K562 (cell line): Measurements from ENCODE around the gene TKTL1. TPM values are rescaled to one million over a fixed set of nuclear protein-coding genes. Genes with fewer than 3 reads are reported as not detected.

Experiments used
- CBX2 ChIP-seq: fragments of 200-600 bp; sonication (generic); IDR thresholded peaks from one replicate; pipeline ENCODE4 v1.6.1; 2012; ENCODE audit warnings: mild to moderate bottlenecking, low read length, inconsistent platforms; ENCODE audit not compliant: insufficient read depth, poor library complexity, severe bottlenecking
- CHD1 ChIP-seq: fragments of 200-600 bp; sonication (generic); IDR thresholded peaks from one replicate; pipeline ENCODE4 v1.6.1; 2012; ENCODE audit warnings: mild to moderate bottlenecking, moderate library complexity, low read length, inconsistent platforms
- CTCF ChIP-seq, 3 experiments: IDR thresholded peaks in 2 of 3; conservative IDR thresholded peaks in 1 of 3; 2 replicates each; pipeline ENCODE4 v1.5.1; 2011 to 2012; ENCODE audit warnings: low read length in 3 of 3, mild to moderate bottlenecking in 3 of 3, control low read depth in 2 of 3, improper control_type of control experiment in 1 of 3, inconsistent platforms in 1 of 3, low read depth in 1 of 3, mixed read lengths in 1 of 3, moderate library complexity in 1 of 3; ENCODE audit not compliant: insufficient read depth in 2 of 3
- FOXK2 ChIP-seq, 2 experiments: fragments of 450-650 bp; IDR thresholded peaks in 1 of 2; conservative IDR thresholded peaks in 1 of 2; 2 replicates each; pipeline ENCODE4 v1.6.1; 2016; ENCODE audit warnings: low read depth in 2 of 2, mild to moderate bottlenecking in 1 of 2
- HNRNPLL ChIP-seq: fragments of 200-400 bp; formaldehyde crosslinking; IDR thresholded peaks from 2 replicates; pipeline ENCODE4 v1.6.1; 2017; ENCODE audit warnings: low read length, low read depth, mild to moderate bottlenecking; ENCODE audit not compliant: poor library complexity, severe bottlenecking
- IFI16 ChIP-seq: fragments of 250-450 bp; sonication (Bioruptor Pico); IDR thresholded peaks from 2 replicates; pipeline ENCODE4 v2.1.2; 2022; ENCODE audit warnings: mild to moderate bottlenecking, inconsistent platforms
- KDM1A ChIP-seq, 2 experiments: fragments of 450-650 bp; IDR thresholded peaks; 2 replicates each; pipeline ENCODE4 v1.6.1; 2016; ENCODE audit warnings: mild to moderate bottlenecking in 2 of 2
- KHSRP ChIP-seq: fragments of 450-650 bp; IDR thresholded peaks from 2 replicates; pipeline ENCODE4 v1.6.1; 2017
- KLF10 ChIP-seq: fragments of 250-450 bp; sonication (Bioruptor Pico); IDR thresholded peaks from 2 replicates; pipeline ENCODE4 v1.6.1; 2021; ENCODE audit warnings: matching md5 sums
- MAZ ChIP-seq, 2 experiments: fragments of 450-650 bp in 1 of 2; sonication (generic) in 1 of 2; formaldehyde crosslinking; IDR thresholded peaks in 1 of 2; conservative IDR thresholded peaks in 1 of 2; 2 replicates each; pipeline versions ENCODE4 v1.4.0 to v1.5.0; 2020; ENCODE audit warnings: mild to moderate bottlenecking in 1 of 2, missing genetic modification reagents in 1 of 2
- MEF2D ChIP-seq: conservative IDR thresholded peaks from 2 replicates; pipeline ENCODE4 v1.6.1; 2016; ENCODE audit warnings: low read depth, missing genetic modification characterization, missing compliant biosample characterization
- MITF ChIP-seq: IDR thresholded peaks from 2 replicates; pipeline ENCODE4 v1.6.1; 2014; ENCODE audit warnings: antibody characterized with exemption
- NONO ChIP-seq, 2 experiments: fragments of 200-400 bp in 1 of 2; fragments of 450-650 bp in 1 of 2; formaldehyde crosslinking in 1 of 2; IDR thresholded peaks; 2 replicates each; pipeline ENCODE4 v1.6.1; 2017; ENCODE audit warnings: low read depth in 2 of 2, mild to moderate bottlenecking in 2 of 2, moderate library complexity in 2 of 2, low read length in 1 of 2
- NR2F6 ChIP-seq: fragments of 450-650 bp; formaldehyde crosslinking; IDR thresholded peaks from 2 replicates; pipeline ENCODE4 v1.4.0; 2020; ENCODE audit warnings: mild to moderate bottlenecking
- POLR2A ChIP-seq: fragments of 450-650 bp; conservative IDR thresholded peaks from 2 replicates; pipeline ENCODE4 v1.6.1; 2016
- PRMT5 ChIP-seq: sonication (generic); formaldehyde crosslinking; IDR thresholded peaks from 2 replicates; pipeline ENCODE4 v1.5.0; 2020; ENCODE audit warnings: missing genetic modification reagents
- PRPF4 ChIP-seq: fragments of 200-400 bp; formaldehyde crosslinking; IDR thresholded peaks from one replicate; pipeline ENCODE4 v1.6.1; 2017; ENCODE audit warnings: low read length, low read depth, mild to moderate bottlenecking; ENCODE audit not compliant: insufficient read depth, poor library complexity, severe bottlenecking
- PTRF ChIP-seq: fragments of 450-650 bp; IDR thresholded peaks from 2 replicates; pipeline ENCODE4 v1.6.1; 2016; ENCODE audit warnings: mild to moderate bottlenecking, missing genetic modification characterization, missing compliant biosample characterization
- ZFP91 ChIP-seq: sonication (generic); formaldehyde crosslinking; IDR thresholded peaks from 2 replicates; pipeline ENCODE4 v1.8.0; 2022; ENCODE audit warnings: mild to moderate bottlenecking, missing genetic modification reagents
- ZNF212 ChIP-seq: fragments of 450-650 bp; formaldehyde crosslinking; IDR thresholded peaks from 2 replicates; pipeline ENCODE4 v1.4.0; 2020; ENCODE audit warnings: mild to moderate bottlenecking
- ZNF23 ChIP-seq: fragments of 250-450 bp; sonication (Bioruptor Pico); IDR thresholded peaks from 2 replicates; pipeline ENCODE4 v1.4.0; 2020; ENCODE audit warnings: mild to moderate bottlenecking
- ZNF239 ChIP-seq: fragments of 250-450 bp; sonication (Bioruptor Pico); IDR thresholded peaks from 2 replicates; pipeline ENCODE4 v1.4.0; 2020; ENCODE audit warnings: mild to moderate bottlenecking
- polyA plus RNA-seq, 8 experiments: library from polyadenylated mRNA; depleted of rRNA in 4 of 8; stranded (reverse) in 5 of 8; unstranded in 3 of 8; fragments of >200 nt; fragmentation: Nextera tagmentation in 2 of 8; fragmentation: Illumina TruSeq in 1 of 8; extraction: Ambion mirVana in 2 of 8; extraction: Trizol in 1 of 8; gene quantifications; 2 replicates each; pipeline versions ENCODE4 v1.2.1 to v1.2.3, GENCODE V29; 2011 to 2014; ENCODE audit warnings: inconsistent platforms in 1 of 8, missing spikeins in 1 of 8
- total RNA-seq, 7 experiments: library from RNA; depleted of rRNA in 6 of 7; stranded (reverse); fragments of >200 nt in 6 of 7; fragmentation: Illumina TruSeq in 2 of 7; extraction: Trizol in 2 of 7; gene quantifications; 2 replicates each; pipeline versions ENCODE4 v1.2.1 to v1.2.3, GENCODE V29; 2011 to 2021; ENCODE audit warnings: low replicate concordance in 1 of 7
- TF ChIP-seq, protein P1 (sequence below): fragments of 250-450 bp; sonication (Bioruptor Pico); IDR thresholded peaks from 2 replicates; pipeline ENCODE4 v1.8.0; 2021; ENCODE audit warnings: mild to moderate bottlenecking, moderate library complexity

TKTL1 gene
- total and polyA plus RNA-seq, 9 of the 15 experiments (the other 6 are each of a cell fraction or from before 2014, with no cell fraction given): 0.18 to 0.71 (median 0.38) TPM

DNA sequence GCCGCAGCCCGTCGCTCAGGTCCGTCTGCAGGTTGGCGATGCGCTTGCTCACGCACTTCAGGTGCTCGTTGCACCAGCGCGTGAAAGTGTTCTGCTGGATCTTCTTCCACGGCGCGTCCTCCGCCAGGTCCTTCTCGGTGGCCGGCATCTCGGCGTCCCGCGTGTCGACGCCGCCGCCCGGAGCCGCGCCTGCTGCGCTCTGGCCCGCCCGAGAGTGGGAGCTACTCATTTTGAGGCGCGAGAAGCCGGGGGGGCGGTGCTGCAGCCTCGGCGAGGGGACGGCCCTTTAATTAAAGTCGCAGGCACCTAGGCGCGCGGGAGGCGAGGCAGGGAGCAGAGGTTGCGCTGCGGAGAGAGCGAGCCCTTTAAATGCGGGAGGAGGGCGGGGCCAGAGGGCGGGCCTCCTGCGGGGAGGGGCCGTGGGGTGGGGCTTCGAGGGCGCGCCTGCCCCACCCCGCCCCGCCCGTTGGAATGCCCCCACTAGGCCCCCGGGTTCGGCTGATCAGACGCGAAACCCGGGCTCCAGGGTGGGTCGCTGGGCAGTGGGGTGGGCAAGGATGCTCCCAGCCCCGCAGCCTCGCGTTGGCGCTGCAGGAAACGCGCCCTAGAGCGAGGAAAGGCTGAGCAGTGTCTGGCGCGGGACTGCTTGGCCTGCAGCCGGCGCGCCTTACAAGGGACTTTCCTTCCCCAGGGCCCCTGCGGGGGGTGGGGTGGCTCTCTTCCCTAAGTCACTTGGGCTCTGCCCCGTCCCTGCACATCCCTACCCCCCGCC lies 75.6 kb downstream of the TKTL1 start (continued):
- TF ChIP-seq ZNF23 (CRISPR knock-in tag) (no peak), HNRNPLL (peak; percentile 31), PRPF4 (no peak), POLR2A (peak; percentile 99), MEF2D (tag) (no peak), KHSRP (no peak), PTRF (tag) (no peak), ZFP91 (CRISPR knock-in tag) (peak; percentile 99), NR2F6 (CRISPR knock-in tag) (no peak), KLF10 (CRISPR knock-in tag) (no peak), KDM1A (IDR thresholded peaks at IDR 0.05) (no peak), CTCF (IDR thresholded peaks at IDR 0.05 in 2 of 3, conservative IDR thresholded peaks at IDR 0.05 in 1 of 3; ENCODE audit: insufficient read depth in 2 of 3, low read depth in 1 of 3, low read length in 3 of 3) (peak in 1 of 3 experiments; percentile 51; a peak in 2 of 6 replicates), IFI16 (no peak), NONO (IDR thresholded peaks at IDR 0.05; ENCODE audit: low read depth in 2 of 2, low read length in 1 of 2) (peak; percentile 34 to 96; a peak in 2 of 4 replicates), MAZ (CRISPR knock-in tag; conservative IDR thresholded peaks at IDR 0.05 in 1 of 2, IDR thresholded peaks at IDR 0.05 in 1 of 2) (peak; percentile 82 to 96; a peak in 3 of 4 replicates), ZNF239 (no peak), ZNF212 (CRISPR knock-in tag) (no peak), PRMT5 (CRISPR knock-in tag) (no peak), FOXK2 (conservative IDR thresholded peaks at IDR 0.05 in 1 of 2, IDR thresholded peaks at IDR 0.05 in 1 of 2; ENCODE audit: low read depth in 2 of 2) (no peak), CHD1 (peak; percentile 82), MITF (no peak), CBX2 (no peak)
- TF ChIP-seq, protein P1, sequence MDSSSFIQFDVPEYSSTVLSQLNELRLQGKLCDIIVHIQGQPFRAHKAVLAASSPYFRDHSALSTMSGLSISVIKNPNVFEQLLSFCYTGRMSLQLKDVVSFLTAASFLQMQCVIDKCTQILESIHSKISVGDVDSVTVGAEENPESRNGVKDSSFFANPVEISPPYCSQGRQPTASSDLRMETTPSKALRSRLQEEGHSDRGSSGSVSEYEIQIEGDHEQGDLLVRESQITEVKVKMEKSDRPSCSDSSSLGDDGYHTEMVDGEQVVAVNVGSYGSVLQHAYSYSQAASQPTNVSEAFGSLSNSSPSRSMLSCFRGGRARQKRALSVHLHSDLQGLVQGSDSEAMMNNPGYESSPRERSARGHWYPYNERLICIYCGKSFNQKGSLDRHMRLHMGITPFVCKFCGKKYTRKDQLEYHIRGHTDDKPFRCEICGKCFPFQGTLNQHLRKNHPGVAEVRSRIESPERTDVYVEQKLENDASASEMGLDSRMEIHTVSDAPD (CRISPR knock-in tag): no peak
